Measurements from ENCODE around the gene STK32B.

Gene STK32B

GRCh38 chr4:5126857-5127256 lies 75.6 kb downstream of the STK32B start:
- DNase-seq = no peak

DNA sequence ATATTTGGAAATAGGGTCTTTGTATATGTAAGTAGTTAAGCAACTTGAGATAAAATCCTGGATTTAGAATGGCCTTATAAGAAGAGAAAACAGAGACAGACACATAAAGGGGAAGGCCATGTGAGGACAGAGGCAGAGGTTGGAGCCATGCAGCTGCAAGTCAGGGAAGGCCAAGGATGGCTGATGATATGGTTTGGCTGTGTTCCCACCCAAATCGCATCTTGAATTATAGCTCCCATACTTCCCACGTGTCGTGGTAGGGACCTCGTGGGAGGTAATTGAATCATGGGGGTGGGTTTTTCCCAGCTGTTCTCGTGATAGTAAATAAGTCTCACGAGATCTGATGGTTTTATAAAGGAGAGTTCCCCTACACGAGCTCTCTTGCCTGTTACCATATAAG lies 76.3 kb downstream of the STK32B start:
- no peak for DNase-seq

- DNase-seq = no peak
Observed at GRCh38 chr4:5128569-5128968, 77.3 kb downstream of the STK32B start.

- DNase-seq = no peak
Observed at GRCh38 chr4:5133201-5133600, 81.9 kb downstream of the STK32B start.

DNA sequence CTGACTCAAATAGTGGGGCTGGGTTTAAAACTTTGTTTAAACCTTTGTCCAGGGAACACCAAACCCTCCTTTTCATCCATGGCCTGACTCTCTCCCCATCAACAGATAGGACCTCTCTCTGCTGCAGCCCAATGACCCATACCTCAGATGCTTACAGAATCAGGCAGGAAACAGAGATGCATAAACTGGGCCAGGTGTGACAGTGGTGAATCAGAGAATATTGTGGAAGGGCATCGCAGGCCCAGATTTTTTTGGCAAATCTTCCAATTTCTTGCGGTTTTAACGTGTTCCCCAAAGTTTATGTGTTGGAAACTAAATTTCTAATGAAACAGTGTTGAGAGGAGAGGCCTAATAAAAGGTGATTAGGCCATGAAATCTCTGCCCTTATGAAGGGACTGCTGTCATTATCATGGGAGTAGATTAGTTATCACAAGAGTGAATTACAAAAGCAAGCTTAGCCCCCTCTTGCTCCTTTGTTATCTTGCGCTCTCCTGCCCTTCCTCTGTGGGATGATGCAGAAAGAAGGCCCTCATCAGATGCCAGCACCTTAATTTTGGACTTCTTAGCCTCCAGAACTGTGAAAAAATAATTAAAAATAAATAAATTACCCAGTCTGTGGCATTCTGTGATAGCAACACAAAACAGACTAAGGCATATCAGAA lies 82.8 kb downstream of the STK32B start:
- no peak for DNase-seq

DNA sequence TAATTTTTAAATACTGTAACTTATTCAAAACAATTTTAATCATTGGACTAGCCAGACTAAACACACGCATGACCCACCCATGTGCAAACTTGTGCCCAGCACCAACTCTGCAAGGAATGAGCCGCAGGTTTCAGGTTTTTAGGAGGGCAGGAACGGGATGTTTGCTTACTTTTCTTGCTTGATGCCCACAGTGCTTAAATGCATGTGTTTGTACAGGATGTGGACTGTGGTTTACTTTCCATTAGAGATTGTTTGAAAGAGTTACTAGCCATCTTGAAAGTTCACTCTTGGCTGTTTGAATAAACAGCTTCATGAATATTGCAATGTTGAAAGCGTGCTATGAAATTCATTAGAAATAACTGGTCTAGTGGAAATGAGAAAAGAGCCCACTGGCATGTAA lies 83.3 kb downstream of the STK32B start:
- DNase-seq = no peak

- no peak for DNase-seq
Observed at GRCh38 chr4:5137226-5137625, 85.9 kb downstream of the STK32B start.

- DNase-seq = no peak
Observed at GRCh38 chr4:5137927-5138326, 86.6 kb downstream of the STK32B start.

DNA sequence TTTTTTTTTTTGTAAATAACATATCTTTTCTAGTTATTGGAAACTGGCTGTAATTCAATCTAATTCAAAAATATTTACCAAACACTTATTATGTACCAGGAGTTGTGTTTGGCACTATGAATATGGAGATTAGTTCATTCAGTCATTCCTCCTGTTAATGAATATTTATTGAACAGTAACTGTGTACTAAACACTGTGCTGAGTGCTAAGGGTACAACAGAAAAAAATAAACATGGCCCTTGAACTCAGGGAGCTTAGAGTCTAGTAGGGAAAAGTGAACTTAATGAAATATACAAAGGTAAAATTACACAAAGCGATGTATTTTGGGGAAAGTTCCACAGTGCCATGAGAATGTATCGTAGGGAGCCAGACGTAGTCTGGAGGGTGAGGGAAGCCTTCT lies 87.1 kb downstream of the STK32B start:
- DNase-seq = no peak

GRCh38 chr4:5139141-5139540 lies 87.9 kb downstream of the STK32B start:
- no peak for DNase-seq

DNA sequence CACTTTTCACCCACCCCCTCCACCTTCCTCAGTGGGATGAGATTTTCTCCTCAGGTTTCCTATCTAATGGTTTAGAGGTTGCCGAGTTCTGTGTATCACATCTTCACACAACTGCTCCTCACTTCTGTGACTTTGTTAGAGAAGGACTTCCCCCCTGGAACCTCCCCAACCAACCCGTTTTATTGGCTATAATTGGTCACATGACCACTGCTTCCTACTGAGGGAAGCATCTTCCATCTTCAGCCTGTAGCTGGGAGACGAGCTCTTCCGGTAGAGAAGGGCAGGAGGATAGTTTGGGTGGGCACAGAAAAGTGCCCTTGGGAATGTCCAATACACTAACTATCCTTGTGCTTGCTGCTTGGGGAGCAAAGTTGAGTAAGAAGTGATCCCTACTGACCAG lies 90.5 kb downstream of the STK32B start:
- DNase-seq = no peak

DNA sequence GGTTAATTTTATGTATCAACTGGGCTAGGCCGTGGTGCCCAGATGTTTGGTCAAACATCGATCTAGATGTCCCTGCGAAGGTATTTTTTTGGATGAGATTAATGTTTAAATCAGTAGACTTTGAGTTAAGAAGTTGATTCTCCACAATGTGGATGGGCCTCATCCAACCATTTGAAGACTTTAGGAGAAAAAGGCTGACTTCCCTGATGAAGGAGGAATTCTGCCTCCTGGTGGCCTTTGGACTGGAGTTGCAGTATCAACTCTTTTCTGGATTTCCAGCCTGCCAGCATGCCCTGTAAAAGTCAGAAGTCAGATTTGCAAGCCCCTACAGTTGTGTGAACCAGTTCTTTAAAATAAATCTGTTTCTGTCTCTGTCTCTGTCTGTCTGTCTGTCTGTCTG lies 91.4 kb downstream of the STK32B start:
- no peak for DNase-seq

DNA sequence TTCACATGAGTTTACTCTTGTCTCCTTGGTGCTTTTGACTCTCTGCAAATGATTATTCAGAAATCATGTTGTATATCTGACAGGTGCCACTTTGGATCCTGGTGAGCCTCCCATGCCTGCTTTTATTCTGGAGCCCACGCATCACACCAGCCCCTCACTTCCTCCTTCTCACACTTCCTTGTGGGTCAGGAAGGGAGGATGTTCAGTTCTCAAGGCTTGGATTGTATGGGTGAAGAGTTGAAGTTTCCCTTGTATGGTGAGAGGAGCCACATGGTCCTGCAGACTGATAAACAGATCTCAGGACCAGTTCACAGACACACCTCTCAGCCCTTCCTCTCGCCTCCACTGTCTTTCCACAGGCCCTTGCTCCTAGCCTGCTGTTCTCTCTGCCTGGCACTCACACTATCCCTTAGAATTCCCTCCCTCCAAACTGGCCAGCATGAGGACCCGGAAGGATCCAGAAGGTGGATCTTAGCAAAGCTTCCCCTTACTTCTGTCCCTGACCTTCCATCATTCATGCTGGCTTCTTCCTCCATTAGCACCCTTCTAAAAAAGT lies 92.1 kb downstream of the STK32B start:
- DNase-seq = no peak

DNA sequence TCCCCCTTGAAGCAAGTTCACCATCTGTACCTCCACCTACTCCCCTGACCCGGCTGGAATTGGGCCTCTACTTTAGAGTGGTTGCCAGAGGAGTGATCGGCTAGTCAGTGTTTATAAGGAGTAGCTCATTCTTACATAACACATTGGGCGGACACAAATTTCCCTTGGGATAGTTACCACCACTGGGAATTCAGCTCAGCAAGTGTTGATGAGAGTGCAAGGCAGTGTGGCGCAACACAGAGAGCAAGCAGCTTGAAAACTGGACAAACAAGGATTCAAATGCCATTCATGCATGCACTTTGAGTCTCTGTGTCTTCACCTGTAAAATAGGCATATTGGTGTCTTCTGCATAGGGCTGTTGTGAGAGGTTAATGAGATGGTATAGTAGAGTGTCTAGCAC lies 92.7 kb downstream of the STK32B start:
- no peak for DNase-seq

- no peak for DNase-seq
Observed at GRCh38 chr4:5144384-5144783, 93.1 kb downstream of the STK32B start.

DNA sequence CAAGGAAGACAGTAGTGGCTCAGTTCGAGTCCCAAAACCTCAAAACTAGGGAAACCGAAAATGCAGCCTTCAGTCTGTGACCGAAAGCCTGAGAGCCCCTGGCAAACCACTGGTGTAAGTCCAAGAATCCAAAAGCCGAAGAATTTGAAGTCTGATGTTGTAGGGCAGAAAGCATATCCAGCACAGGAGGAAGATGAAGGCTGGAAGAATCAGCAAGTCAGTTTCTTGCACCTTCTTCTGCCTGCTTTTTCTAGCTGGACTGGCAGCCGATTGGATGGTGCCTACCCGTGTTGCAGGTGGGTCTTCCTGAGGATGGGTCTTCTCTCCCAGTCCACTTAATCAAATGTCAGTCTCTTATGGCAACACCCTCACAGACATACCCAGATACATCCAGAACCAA lies 95.0 kb downstream of the STK32B start:
- DNase-seq = no peak

DNA sequence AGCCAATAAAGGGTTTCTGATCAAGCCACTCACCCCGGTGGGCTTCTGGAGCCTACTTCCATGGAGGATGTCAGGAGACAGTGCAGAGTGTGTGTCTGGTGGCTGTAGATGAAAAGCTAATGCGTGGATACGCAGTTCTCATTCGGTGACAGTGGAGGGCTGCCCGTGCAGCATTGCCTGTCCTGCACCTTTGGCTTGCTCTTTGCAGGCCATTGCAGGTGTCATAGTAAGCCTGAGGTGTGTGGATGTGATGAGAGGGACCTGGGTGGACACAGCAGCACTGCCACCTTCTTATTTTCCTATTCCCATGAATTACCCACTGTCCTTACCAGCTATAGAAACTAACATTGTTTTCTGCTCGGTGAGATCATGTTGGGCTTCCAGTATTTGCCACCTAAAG lies 101.2 kb downstream of the STK32B start:
- no peak for DNase-seq

DNA sequence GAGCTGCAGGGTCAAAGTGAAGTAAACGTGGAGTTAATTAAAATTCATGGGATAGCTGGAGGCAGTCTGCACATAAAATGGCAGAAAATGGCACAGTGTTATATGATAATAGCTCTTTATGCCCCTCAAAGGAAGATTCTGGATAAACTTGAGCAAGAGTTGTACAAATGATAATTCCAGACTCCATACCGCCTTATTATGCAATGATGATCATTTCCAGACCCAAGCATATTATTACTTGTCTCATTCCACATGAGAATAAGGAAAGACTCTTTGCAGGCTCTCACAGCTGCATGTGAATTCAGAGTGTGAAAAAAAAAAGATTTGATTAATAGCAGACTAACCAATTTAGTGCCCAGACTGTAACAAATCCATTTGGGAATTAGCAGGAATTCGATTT lies 105.4 kb downstream of the STK32B start:
- no peak for DNase-seq

- no peak for DNase-seq
Observed at GRCh38 chr4:5157791-5158770, 106.8 kb downstream of the STK32B start.

GRCh38 chr4:5158825-5159224 lies 107.5 kb downstream of the STK32B start:
- no peak for DNase-seq

GRCh38 chr4:5160668-5161067 lies 109.4 kb downstream of the STK32B start:
- DNase-seq = no peak

GRCh38 chr4:5162909-5163508 lies 111.7 kb downstream of the STK32B start:
- no peak for DNase-seq

DNA sequence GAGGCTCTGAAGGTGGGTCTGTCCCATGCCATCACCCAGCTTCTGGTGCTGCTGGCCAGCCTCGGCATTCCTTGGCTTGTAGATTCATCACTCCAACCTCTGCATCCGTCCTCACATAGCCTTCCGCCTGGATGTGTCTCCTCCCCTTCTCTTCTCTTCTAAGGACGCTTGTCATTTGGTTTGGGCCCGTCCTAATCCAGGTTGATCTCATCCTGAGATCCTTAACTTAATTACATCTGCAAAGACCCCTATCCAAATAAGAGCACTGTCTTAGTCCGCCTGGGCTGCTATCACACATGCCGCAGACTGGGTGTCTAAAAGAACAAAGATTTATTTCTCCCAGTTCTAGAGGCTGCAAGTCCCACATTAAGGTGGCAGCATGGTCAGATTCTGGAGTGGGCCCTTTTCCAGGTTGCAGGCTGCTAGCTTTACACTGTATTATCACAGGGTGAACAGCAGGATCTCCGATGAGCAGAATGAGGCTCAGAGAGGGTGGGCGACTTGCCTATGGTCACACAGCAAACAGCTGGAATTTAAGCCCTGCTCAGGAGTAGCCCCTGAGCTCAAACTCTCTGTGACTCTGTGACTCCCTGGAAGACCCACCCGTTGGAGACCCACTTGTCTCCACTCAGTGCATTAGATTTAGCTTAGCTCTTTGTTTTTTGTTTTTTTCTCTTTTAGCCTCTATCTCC lies 113.1 kb downstream of the STK32B start:
- DNase-seq = no peak

All from activated gamma-delta T cell (primary cell).